HG03060 (cell line): Measurements from ENCODE around the gene PTPRC.

Experiments used
- ATAC-seq: cut with Tn5 transposase; IDR thresholded peaks from one replicate; pipeline ENCODE4 v1.9.1; 2021; ENCODE audit warnings: low read depth, moderate number of reproducible peaks; ENCODE audit not compliant: unreplicated experiment

The PTPRC gene

DNA sequence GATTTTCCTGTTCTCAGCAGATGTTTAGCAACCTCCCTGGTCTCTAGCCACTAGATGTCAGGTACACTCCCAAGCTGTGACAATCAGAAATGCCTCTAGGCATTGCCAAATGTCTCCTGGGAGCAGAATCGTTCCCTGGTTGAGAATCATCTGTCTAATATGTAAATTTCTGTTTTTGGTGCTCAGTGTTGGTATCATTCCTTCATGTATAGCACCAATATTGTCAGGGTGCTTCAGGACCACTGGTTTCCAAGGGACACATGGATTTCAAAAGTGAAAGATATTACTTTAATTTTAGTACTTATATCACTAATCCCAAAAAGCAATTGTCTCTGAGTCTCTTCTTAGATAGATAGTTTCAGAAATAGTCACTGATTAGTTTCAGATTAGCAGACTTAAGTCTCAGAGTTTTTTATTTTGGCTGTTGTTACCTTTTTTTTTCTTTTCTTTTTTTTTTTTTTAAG, 160.1 kb downstream of the PTPRC start:
- peak; percentile 53 for ATAC-seq

DNA sequence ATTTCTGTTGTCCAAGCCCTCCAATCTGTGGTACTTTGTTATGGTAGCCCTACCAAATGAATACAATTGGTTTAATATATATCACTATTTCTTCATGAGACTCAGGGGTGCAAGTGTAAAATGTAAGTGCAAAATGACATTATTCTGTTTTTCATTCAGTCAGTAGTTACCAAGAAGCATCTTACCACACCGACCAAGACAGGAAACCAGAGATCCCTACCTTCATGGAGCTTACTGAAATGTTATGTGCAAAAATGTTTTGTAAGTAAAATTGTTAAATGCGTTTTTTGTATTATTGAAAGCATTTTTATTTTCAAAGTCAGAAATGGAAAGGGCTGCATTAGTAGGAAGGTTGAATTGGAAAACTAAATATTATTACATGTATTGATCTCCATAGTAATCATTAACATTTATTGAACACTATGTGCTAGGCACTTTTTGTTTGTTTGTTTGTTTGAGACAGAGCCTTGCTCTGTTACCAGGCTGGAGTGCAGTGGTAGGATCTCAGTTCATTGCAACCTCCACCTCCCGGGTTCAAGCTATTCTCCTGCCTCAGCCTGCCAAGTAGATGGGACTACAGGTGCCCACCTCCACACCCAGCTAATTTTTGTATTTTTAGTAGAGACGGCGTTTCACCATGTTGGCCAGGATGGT, 166.8 kb downstream of the PTPRC start:
- no peak for ATAC-seq

DNA sequence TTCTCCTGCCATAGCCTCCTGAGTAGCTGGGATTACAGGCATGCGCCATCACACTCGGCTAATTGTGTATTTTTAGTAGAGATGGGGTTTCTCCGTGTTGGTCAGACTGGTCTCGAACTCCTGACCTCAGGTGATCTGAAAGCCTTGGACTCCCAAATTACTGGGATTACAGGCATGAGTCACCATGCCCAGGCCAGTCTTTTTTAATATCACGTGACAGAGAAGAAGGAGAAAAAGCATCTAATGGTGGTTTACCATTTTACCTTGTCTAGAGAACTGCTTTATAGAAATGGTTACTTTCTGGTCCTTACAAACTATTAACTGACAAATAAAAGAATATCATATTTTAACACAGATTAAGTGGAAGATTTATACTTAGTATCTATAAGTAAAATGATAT, 168.0 kb downstream of the PTPRC start:
- ATAC-seq = no peak
